ENCODE results near the gene PPP6R2. TPM values are rescaled to one million over a fixed set of nuclear protein-coding genes. Genes with fewer than 3 reads are reported as not detected.

Gene PPP6R2
- total RNA-seq, 3 donors from 2014 or later (not counting 1 experiment from before 2014, with no cell fraction given) = 76.0 to 103 (median 78.1) TPM

GRCh38 chr22:50471962-50472361, 128.8 kb downstream of the PPP6R2 start:
- no peak overlapping the region for H3K4me3 ChIP-seq (ENCODE audit: low read length)
- H3K27ac ChIP-seq (ENCODE audit: low read length) = peak overlapping the region; percentile 91
- H3K27me3 ChIP-seq (ENCODE audit: control insufficient read depth, insufficient read depth, low read length) = no peaks in the 10 kb centered on the region
- peaks cover 72% of the 10 kb centered on the region for H3K4me1 ChIP-seq (ENCODE audit: control insufficient read depth, insufficient read depth, low read length)
- Mint-ChIP-seq H3K4me1 (peaks cover 37 to 66% of the 10 kb centered on the region in 2 donors), H3K36me3 (no peaks in the 10 kb centered on the region), H3K27ac (no peak overlapping the region), H3K27me3 (ENCODE audit: low read depth in 2 of 2) (no peaks in the 10 kb centered on the region), H3K4me3 (peak overlapping the region; percentile 53), H3K9me3 (no peaks in the 10 kb centered on the region)
- ATAC-seq (no peak), DNase-seq (no peak)
- intact Hi-C loops (cut with micrococcal nuclease) = loop anchor here (5.0 kb wide), 1 partner anchor 35 kb away; the partner anchor contains the start of genes LMF2 and NCAPH2
- no peak for TF ChIP-seq CTCF (IDR thresholded peaks at IDR 0.05)
- H3K36me3 ChIP-seq (ENCODE audit: control insufficient read depth, insufficient read depth, low read length) = peaks cover 13% of the 10 kb centered on the region
- no peaks in the 10 kb centered on the region for H3K9me3 ChIP-seq (ENCODE audit: control insufficient read depth, insufficient read depth, low read length)
- WGBS (ENCODE audit: insufficient coverage) = 88% methylated on average over 5 of the region's 5 CpGs

GRCh38 chr22:50473088-50473487, 130.0 kb downstream of the PPP6R2 start:
- no peak overlapping the region for H3K4me3 ChIP-seq (ENCODE audit: low read length)
- Mint-ChIP-seq H3K36me3 (no peaks in the 10 kb centered on the region), H3K27ac (peak overlapping the region; percentile 79), H3K9me3 (no peaks in the 10 kb centered on the region), H3K4me3 (peak overlapping the region; percentile 97), H3K4me1 (peaks cover 33 to 67% of the 10 kb centered on the region in 2 donors), H3K27me3 (ENCODE audit: low read depth in 2 of 2) (no peaks in the 10 kb centered on the region)
- intact Hi-C loops (cut with micrococcal nuclease) = loop anchor here (5.0 kb wide), 1 partner anchor 34 kb away; the partner anchor contains the start of genes LMF2 and NCAPH2
- TF ChIP-seq CTCF (IDR thresholded peaks at IDR 0.05) = no peak
- no peaks in the 10 kb centered on the region for H3K27me3 ChIP-seq (ENCODE audit: control insufficient read depth, insufficient read depth, low read length)
- 69% methylated on average over 6 of the region's 6 CpGs for WGBS (ENCODE audit: insufficient coverage)
- H3K4me1 ChIP-seq (ENCODE audit: control insufficient read depth, insufficient read depth, low read length) = peaks cover 68% of the 10 kb centered on the region
- H3K27ac ChIP-seq (ENCODE audit: low read length) = peak overlapping the region; percentile 54
- DNase-seq (peak in 1 of 2 donors; percentile 76), ATAC-seq (no peak)
- H3K36me3 ChIP-seq (ENCODE audit: control insufficient read depth, insufficient read depth, low read length) = peaks cover 4% of the 10 kb centered on the region
- no peaks in the 10 kb centered on the region for H3K9me3 ChIP-seq (ENCODE audit: control insufficient read depth, insufficient read depth, low read length)

- 8% methylated on average over 62 of the region's 62 CpGs for WGBS (ENCODE audit: insufficient coverage)
- peaks cover 4% of the 10 kb centered on the region for H3K36me3 ChIP-seq (ENCODE audit: control insufficient read depth, insufficient read depth, low read length)
- peak overlapping the region; percentile 97 for H3K4me3 Mint-ChIP-seq
- no peaks in the 10 kb centered on the region for H3K9me3 ChIP-seq (ENCODE audit: control insufficient read depth, insufficient read depth, low read length)
- H3K4me3 ChIP-seq (ENCODE audit: low read length) = peak overlapping the region; percentile 68
- H3K27ac Mint-ChIP-seq = peak overlapping the region; percentile 79
- no peaks in the 10 kb centered on the region for H3K27me3 Mint-ChIP-seq (ENCODE audit: low read depth in 2 of 2)
- peak overlapping the region; percentile 54 for H3K27ac ChIP-seq (ENCODE audit: low read length)
- no peaks in the 10 kb centered on the region for H3K9me3 Mint-ChIP-seq
- intact Hi-C loops (cut with micrococcal nuclease) = loop anchor here (5.0 kb wide), 1 partner anchor 33 kb away; the partner anchor contains the start of genes LMF2 and NCAPH2
- peaks cover 58% of the 10 kb centered on the region for H3K4me1 ChIP-seq (ENCODE audit: control insufficient read depth, insufficient read depth, low read length)
- TF ChIP-seq CTCF (IDR thresholded peaks at IDR 0.05) = no peak
- no peaks in the 10 kb centered on the region for H3K36me3 Mint-ChIP-seq
- H3K27me3 ChIP-seq (ENCODE audit: control insufficient read depth, insufficient read depth, low read length) = no peaks in the 10 kb centered on the region
- peaks cover 28 to 57% of the 10 kb centered on the region in 2 donors for H3K4me1 Mint-ChIP-seq
- DNase-seq = peak in 1 of 2 donors; percentile 52
- ATAC-seq = no peak
Observed at GRCh38 chr22:50473855-50474671, 130.9 kb downstream of the PPP6R2 start.

Measured in natural killer cell (primary cell).